NCI-H345 (cell line): ENCODE measurements around the gene WDR37.
"Not testable (repeated sequence)": the region's sequence is repeated elsewhere in the genome, so short reads cannot be mapped to it uniquely, and the experiment has no call there.

ENCODE experiments used
- DNase-seq: peaks from one replicate; lab custom pipeline; 2025; lab: John Stamatoyannopoulos, UW

WDR37 gene

GRCh38 chr10:1043532-1043995 is 12.6 kb upstream of the WDR37 start:
- no peak for DNase-seq

DNA sequence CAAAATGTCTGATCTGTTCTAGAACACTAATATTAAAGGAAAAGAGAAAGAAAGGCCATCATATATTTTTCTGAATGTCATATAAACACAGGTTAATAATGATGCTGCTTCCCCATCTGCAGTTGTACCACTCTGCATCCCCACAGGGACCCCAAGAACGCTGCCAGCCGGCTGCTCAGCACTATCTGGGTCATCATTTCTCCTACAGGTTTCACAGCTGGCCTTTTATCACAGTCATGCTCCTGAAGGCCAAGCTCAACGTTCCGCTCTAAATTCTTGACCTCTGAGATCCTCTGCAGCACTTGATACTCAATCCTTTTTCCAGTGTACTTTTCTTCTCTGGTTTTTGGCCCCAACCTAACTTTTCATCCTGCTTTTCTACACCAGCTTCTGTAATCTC is 12.0 kb upstream of the WDR37 start:
- DNase-seq: no peak

DNA sequence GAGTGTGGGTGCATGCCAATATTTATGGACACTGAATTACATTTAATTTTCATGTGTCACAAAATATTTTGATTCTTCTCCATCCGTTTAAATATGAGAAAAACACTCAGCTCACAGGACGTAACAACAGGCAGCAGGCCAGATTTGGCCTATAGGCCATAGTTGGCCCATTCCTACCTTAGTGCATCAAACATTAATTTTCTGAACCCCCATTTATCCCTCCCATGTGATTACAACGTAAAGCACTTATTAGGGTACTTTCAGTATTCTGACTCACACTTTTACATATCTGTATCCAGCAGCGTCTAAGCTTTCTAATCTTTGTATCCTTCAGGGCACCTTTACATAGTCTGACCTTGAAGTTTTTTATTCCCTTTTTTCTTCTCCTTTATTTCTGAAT is 11.2 kb upstream of the WDR37 start:
- DNase-seq: no peak

GRCh38 chr10:1045415-1045814 is 10.8 kb upstream of the WDR37 start:
- no peak for DNase-seq

- no peak for DNase-seq
These were observed 8.2 kb upstream of the WDR37 start for GRCh38 chr10:1047937-1048336.

GRCh38 chr10:1048349-1048731 is 7.8 kb upstream of the WDR37 start:
- peak; percentile 60 for DNase-seq

DNA sequence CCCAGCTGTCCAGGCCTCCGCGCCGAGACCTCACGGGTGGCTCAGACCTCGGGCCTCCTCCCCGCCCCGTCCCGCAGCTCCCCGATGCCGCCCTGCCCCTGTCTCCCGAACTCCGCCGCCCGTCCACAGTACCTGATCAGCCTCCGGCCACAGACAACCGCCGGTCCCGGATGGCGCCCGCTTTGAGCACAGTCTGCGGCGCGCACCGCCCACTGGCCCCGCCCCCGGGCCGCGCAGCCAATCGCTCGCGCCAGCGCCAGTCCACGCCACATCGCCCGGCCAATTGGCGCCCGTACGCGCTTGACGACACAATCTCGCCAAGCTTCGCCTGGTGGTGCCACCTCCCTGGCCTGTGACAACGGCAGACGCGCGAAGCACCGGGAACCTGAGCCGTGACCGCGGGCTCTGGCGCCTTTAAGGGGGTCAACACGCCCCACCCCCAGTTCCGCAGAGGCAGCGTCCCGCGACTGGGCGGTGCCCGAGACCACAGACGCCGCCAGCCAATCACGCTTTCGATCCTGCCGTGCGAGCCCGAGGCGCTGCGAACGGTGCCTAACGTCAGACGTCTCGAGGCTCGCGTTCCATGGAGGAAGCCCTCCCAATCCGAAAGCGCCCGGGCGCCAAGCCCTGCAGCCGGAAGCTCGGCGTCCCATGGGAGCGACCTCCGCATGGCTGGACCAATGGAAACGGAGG is 7.3 kb upstream of the WDR37 start, which contains the start of gene IDI1:
TSS of gene IDI1 (minus strand) at position 388 of the 693 bp plus-strand sequence. CDS start at position 272, 116 bp downstream.
- DNase-seq: peak; percentile 100

DNA sequence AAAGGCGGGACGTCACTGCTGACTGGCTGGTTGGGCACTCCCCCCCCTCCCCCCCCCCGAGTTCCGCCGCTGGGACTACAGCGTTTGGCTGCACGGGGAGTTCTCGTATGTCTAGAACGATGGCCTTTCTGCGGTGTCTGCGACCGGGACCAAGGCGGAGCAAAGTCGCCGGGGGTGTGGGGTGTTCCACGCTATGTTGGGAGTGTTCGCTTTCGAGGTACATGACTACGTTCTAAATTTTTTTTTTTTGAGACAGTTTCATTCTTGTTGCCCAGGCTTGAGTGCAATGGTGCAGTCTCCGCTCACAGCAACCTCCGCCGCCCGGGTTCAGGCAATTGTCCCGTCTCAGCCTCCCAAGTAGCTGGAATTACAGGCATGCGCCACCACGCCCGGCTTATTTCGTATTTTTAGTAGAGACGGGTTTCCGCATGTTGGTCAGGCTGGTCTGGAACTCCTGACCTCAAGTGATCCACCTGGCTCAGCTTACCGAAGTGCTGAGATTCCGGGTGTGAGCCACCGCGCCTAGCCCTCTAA is 6.7 kb upstream of the WDR37 start:
- DNase-seq: no peak

GRCh38 chr10:1050145-1050544 is 6.0 kb upstream of the WDR37 start:
- no peak for DNase-seq

- no peak for DNase-seq
These were observed 5.6 kb upstream of the WDR37 start for GRCh38 chr10:1050554-1050953.

DNA sequence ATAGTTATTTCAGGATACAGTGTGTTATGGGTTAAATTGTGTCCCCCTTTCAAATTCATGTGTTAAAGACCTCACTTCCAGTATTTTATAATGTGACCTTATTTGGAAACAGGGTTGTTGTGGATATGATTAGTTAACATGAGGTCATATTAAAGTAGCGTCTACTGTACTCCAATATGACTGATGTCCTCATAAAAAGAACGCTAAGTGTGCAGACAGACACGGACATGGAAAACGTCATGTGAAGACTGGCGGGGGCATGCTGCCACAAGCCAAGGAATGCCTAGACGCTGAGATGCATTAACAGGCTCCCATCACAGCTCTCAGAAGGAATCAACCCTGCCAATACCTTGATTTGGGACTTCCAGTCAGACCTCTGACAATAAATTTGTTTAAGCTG is 1.5 kb upstream of the WDR37 start:
- DNase-seq: no peak

GRCh38 chr10:1057106-1057657 is 997 bp downstream of the WDR37 start:
- no peak for DNase-seq

GRCh38 chr10:1058017-1058416 is 1.8 kb downstream of the WDR37 start:
- DNase-seq: no peak

GRCh38 chr10:1059902-1060301 is 3.7 kb downstream of the WDR37 start:
- no peak for DNase-seq

GRCh38 chr10:1061930-1062774 is 6.0 kb downstream of the WDR37 start:
- no peak for DNase-seq

- no peak for DNase-seq
These were observed 7.2 kb downstream of the WDR37 start for GRCh38 chr10:1063232-1063865.

- DNase-seq: no peak
These were observed 8.7 kb downstream of the WDR37 start for GRCh38 chr10:1064964-1065247.

GRCh38 chr10:1066734-1067133 is 10.5 kb downstream of the WDR37 start:
- not testable (repeated sequence) for DNase-seq

DNA sequence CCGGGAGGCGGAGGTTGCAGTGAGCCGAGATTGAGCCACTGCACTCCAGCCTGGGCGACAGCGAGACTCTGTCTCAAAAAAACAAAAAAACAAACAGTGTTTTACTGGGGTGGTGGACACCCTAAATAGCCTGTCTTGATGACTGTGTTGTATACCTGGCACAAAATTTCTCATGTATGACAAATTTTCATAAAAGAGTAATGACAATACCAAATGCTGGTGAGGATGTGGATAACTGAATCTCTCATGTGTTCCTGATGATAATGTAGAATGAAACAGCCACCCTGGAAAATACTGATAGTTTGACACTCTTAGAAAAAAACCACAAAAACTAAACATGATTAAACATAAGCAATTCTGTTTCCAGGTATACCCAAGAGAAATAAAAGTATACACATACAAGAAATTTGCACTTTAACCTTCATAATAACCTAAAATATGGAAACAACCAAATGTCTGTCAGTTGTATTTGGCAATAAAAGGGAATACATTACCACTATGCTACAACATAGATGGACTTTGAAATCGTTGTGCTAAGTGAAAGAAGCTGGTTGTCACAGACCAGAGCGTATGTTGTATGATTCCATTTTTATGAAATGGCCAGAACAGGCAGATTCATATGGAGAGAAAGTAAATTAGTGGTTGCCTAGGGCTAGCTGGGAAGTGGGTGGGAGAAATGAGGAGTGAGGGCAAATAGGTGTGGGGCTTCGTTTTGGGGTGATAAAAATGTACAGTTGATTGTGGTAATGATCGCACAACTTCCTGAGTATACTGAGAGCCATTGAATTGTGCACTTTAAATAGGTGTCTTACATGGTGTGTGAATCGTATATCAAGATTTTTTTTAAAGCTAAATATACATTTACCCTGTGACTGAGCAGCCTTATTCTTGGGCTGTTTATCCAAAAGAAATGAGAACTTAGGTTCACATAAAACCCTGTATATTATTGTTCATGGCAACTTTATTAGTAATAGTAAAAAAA is 12.5 kb downstream of the WDR37 start:
- no peak for DNase-seq

- no peak for DNase-seq
These were observed 14.7 kb downstream of the WDR37 start for GRCh38 chr10:1070919-1071318.

DNA sequence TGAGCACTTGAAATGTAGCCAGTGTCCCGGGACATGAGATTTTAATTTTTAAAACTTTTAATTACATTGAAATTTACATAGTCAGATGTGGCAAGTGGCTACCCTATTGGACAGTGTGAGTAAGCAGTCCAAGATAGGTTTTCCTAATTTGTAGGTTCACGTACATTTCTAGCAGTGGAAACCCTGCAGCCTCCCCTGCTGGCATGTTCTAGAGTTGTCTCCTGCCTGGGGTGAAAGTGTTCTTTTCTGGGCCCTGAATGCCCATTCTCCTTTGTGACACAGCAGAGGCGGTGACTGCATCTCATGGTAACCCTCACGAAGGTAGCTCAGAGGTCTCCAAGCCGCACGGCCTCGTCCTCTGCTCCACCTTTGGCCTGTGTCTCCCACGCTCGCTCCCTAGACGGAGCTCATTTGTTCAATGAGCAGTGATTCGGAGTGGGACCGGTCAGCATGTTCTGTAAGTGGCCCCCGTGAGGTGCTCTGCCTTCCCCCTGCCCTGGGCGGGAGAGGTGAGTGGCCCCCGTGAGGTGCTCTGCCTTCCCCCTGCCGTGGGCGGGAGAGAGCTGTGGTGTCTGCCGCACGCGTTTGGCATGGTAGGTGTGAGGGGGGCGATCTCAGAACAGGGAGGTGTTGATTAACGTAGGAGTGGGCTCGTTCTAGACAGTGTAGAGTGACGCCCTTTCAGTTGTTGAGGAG is 18.0 kb downstream of the WDR37 start:
- no peak for DNase-seq
